Parathyroid adenoma (tissue), 2 donors: ENCODE measurements around the gene DUSP28.

Experiments used
- H2AFZ ChIP-seq: fragments of 300-600 bp; sonication (generic); one replicate; pipeline ENCODE4 v1.7.0; 2017; ENCODE audit warnings: antibody characterized with exemption, mild to moderate bottlenecking
- H3K27ac ChIP-seq: fragments of 300-600 bp; sonication (generic); one replicate; pipeline ENCODE4 v1.7.0; 2017
- H3K27me3 ChIP-seq: fragments of 300-600 bp; sonication (generic); one replicate; pipeline ENCODE4 v1.7.0; 2017; ENCODE audit warnings: low read length; ENCODE audit not compliant: control insufficient read depth, insufficient read depth
- H3K36me3 ChIP-seq: fragments of 300-600 bp; sonication (generic); one replicate; pipeline ENCODE4 v1.7.0; 2017; ENCODE audit warnings: low read length; ENCODE audit not compliant: control insufficient read depth, insufficient read depth
- H3K4me1 ChIP-seq: fragments of 300-600 bp; sonication (generic); one replicate; pipeline ENCODE4 v1.7.0; 2017; ENCODE audit warnings: control low read depth
- H3K4me2 ChIP-seq: fragments of 300-600 bp; sonication (generic); one replicate; pipeline ENCODE4 v1.7.0; 2017; ENCODE audit warnings: low read length
- H3K4me3 ChIP-seq: fragments of 300-600 bp; sonication (generic); one replicate; pipeline ENCODE4 v1.7.0; 2017; ENCODE audit warnings: low read depth, low read length
- H3K79me2 ChIP-seq: fragments of 300-600 bp; sonication (generic); one replicate; pipeline ENCODE4 v1.7.0; 2017; ENCODE audit warnings: control low read depth
- H3K9ac ChIP-seq: fragments of 300-600 bp; sonication (generic); one replicate; pipeline ENCODE4 v1.7.0; 2017; ENCODE audit warnings: mild to moderate bottlenecking
- H3K9me3 ChIP-seq: fragments of 300-600 bp; sonication (generic); one replicate; pipeline ENCODE4 v1.7.0; 2017; ENCODE audit warnings: low read length; ENCODE audit not compliant: control insufficient read depth
- CTCF ChIP-seq: fragments of 300-600 bp; sonication (generic); IDR thresholded peaks from one replicate; pipeline ENCODE4 v1.7.0; 2017; ENCODE audit warnings: antibody characterized with exemption, mild to moderate bottlenecking
- donor health status: primary hyperparathyroidism.

DUSP28 gene

DNA sequence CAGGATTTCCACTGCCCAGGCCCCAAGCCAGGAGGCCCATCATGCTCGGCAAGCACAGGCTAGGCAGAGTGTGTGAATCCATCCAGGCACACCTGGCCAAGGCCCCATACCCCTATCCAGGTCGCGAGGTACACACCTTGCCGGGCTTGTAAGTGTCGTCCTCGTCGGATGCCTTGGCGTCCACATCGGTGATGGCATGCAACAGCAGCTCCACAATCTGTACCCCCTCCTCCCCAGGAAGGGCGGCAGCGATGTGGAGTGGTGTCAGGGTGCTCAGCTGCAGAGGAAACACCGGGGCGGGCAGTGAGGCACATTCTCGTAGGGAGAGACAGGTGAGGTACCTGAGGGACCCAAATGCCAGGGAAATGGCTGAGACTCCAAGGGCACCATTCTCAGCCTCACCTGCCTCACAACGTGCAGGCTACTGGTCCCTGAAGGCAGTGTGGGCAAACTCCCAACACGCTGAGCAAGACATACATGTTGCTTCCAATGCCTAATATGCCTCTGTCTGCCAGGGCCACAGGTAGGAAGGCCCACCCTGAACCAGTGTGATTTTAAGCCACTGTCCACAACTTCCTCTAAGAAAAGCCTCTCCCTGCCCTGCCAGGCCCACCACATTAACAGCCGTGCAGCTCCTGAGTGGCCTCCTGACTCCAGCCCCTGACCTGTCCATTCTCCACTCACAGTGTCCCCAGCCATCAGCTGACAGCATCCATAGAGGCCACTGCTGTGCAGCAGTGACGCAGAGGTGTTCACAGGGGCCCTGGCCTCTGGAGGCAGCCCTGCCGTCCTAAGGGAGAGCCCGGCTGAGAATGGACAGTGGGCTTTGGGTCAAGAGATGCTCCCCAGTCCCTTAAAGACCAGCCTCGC, 47.3 kb upstream of the DUSP28 start:
- Histone ChIP-seq H3K36me3 (no peaks in the 10 kb centered on the region), H3K79me2 (no peaks in the 10 kb centered on the region), H2AFZ (no peak overlapping the region), H3K9ac (no peak overlapping the region), H3K9me3 (no peaks in the 10 kb centered on the region), H3K27ac (no peak overlapping the region), H3K4me1 (peaks cover 3% of the 10 kb centered on the region), H3K4me3 (no peak overlapping the region), H3K4me2 (no peak overlapping the region), H3K27me3 (no peaks in the 10 kb centered on the region)
- TF ChIP-seq CTCF, result no peak

DNA sequence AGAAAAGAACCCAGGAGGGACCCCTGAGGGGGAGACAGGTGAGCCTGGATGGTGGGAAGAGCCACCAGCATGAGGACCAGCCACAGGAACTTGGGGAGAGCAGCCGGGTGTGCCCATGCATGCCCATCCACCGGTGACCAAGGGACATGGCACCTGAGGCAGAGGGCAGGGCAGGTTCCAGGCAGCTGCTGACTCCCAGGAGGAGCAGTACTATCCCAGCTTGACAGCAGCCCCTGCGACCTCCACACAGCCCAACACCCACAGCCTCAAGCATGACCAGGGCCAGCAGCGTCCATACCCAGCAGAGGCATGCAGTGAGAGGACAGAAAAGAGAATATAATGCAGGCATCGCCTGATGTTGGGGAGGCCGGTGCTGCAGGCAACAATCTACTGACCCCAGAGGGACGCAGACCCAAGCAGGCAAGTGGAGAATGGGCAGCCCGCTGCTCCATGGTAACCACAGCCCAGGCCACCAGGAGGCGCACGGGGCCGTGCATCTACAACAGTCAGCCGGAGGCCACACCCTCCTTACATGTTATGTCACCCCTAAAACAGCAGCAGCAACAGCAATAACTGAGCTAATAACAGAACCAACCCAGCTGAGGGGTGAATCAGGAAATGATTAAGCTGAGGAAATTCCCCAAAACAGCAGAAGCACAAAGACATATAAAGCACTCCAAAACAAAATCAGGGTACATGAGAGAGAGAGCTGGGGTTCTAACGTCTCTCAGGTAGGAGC, 46.4 kb upstream of the DUSP28 start:
- H3K4me1 ChIP-seq, result peaks cover 3% of the 10 kb centered on the region
- H3K27ac ChIP-seq, result no peak overlapping the region
- H3K36me3 ChIP-seq, result no peaks in the 10 kb centered on the region
- no peak overlapping the region for H3K9ac ChIP-seq
- no peaks in the 10 kb centered on the region for H3K79me2 ChIP-seq
- H3K9me3 ChIP-seq, result no peaks in the 10 kb centered on the region
- H3K4me2 ChIP-seq, result no peak overlapping the region
- H3K4me3 ChIP-seq, result no peak overlapping the region
- H3K27me3 ChIP-seq, result no peaks in the 10 kb centered on the region
- peak; percentile 83 for TF ChIP-seq CTCF
- H2AFZ ChIP-seq, result peak overlapping the region; percentile 48

GRCh38 chr2:240514631-240515030, 45.5 kb upstream of the DUSP28 start:
- no peak overlapping the region for H3K4me3 ChIP-seq
- H3K27me3 ChIP-seq, result no peaks in the 10 kb centered on the region
- peaks cover 3% of the 10 kb centered on the region for H3K4me1 ChIP-seq
- no peak for TF ChIP-seq CTCF
- H3K9me3 ChIP-seq, result no peaks in the 10 kb centered on the region
- H3K4me2 ChIP-seq, result no peak overlapping the region
- H3K36me3 ChIP-seq, result no peaks in the 10 kb centered on the region
- no peaks in the 10 kb centered on the region for H3K79me2 ChIP-seq
- H2AFZ ChIP-seq, result no peak overlapping the region
- H3K9ac ChIP-seq, result no peak overlapping the region
- H3K27ac ChIP-seq, result no peak overlapping the region

GRCh38 chr2:240517342-240517741, 42.8 kb upstream of the DUSP28 start:
- Histone ChIP-seq H3K36me3 (peaks cover 2% of the 10 kb centered on the region), H3K4me3 (no peak overlapping the region), H3K9ac (no peak overlapping the region), H3K27me3 (no peaks in the 10 kb centered on the region), H3K27ac (no peak overlapping the region), H3K4me2 (no peak overlapping the region), H2AFZ (no peak overlapping the region), H3K4me1 (peaks cover 3% of the 10 kb centered on the region), H3K9me3 (no peaks in the 10 kb centered on the region), H3K79me2 (no peaks in the 10 kb centered on the region)
- TF ChIP-seq CTCF, result no peak
